GM06990 (cell line): ENCODE measurements around the gene ZFYVE9.

ENCODE experiments used
- DNase-seq: peaks from one replicate; pipeline ENCODE4 v3.0.0-alpha.2; 2011; ENCODE audit not compliant: insufficient read length; ENCODE audit errors: extremely low read depth
- H3K27me3 ChIP-seq: replicated peaks from 2 replicates; pipeline ENCODE4 v1.6.0; 2011; ENCODE audit warnings: low read length; ENCODE audit not compliant: control insufficient read depth, insufficient read depth
- H3K36me3 ChIP-seq: 2 replicates; pipeline ENCODE4 v1.5.1; 2011; ENCODE audit warnings: low read length; ENCODE audit not compliant: control insufficient read depth, insufficient read depth
- H3K4me3 ChIP-seq: replicated peaks from 2 replicates; pipeline ENCODE4 v1.5.1; 2011; ENCODE audit warnings: low read depth, mild to moderate bottlenecking, control low read depth, low read length
- CTCF ChIP-seq: IDR thresholded peaks from 2 replicates; pipeline ENCODE4 v1.5.1; 2011; ENCODE audit warnings: low read length, control low read depth, mild to moderate bottlenecking, inconsistent platforms; ENCODE audit not compliant: insufficient read depth, poor library complexity, severe bottlenecking

Gene ZFYVE9

GRCh38 chr1:52153898-52154297, 12.0 kb downstream of the ZFYVE9 start:
- no peak for TF ChIP-seq CTCF
- DNase-seq, result no peak
- Histone ChIP-seq H3K27me3 (no peaks in the 10 kb centered on the region), H3K4me3 (no peak overlapping the region), H3K36me3 (no peaks in the 10 kb centered on the region)

GRCh38 chr1:52156460-52156859, 14.6 kb downstream of the ZFYVE9 start:
- TF ChIP-seq CTCF, result no peak

GRCh38 chr1:52157582-52157981, 15.7 kb downstream of the ZFYVE9 start:
- no peaks in the 10 kb centered on the region for H3K27me3 ChIP-seq
- no peak for TF ChIP-seq CTCF
- H3K4me3 ChIP-seq, result no peak overlapping the region
- H3K36me3 ChIP-seq, result no peaks in the 10 kb centered on the region
- DNase-seq, result no peak

More at GRCh38 chr1:52156460-52156859, 14.6 kb downstream of the ZFYVE9 start:
- H3K4me3 ChIP-seq, result no peak overlapping the region
- no peaks in the 10 kb centered on the region for H3K27me3 ChIP-seq
- no peaks in the 10 kb centered on the region for H3K36me3 ChIP-seq
- no peak for DNase-seq

GRCh38 chr1:52158218-52158617, 16.3 kb downstream of the ZFYVE9 start:
- no peak for TF ChIP-seq CTCF

GRCh38 chr1:52159033-52159789, 17.3 kb downstream of the ZFYVE9 start:
- TF ChIP-seq CTCF, result no peak
- no peak for DNase-seq
- Histone ChIP-seq H3K4me3 (no peak overlapping the region), H3K36me3 (no peaks in the 10 kb centered on the region), H3K27me3 (no peaks in the 10 kb centered on the region)

More at GRCh38 chr1:52158218-52158617, 16.3 kb downstream of the ZFYVE9 start:
- no peak overlapping the region for H3K4me3 ChIP-seq
- H3K36me3 ChIP-seq, result no peaks in the 10 kb centered on the region
- no peaks in the 10 kb centered on the region for H3K27me3 ChIP-seq
- no peak for DNase-seq
